ENCODE results near the gene AMACR. TPM values are rescaled to one million over a fixed set of nuclear protein-coding genes. Genes with fewer than 3 reads are reported as not detected.

Gene AMACR
- total and polyA plus RNA-seq, 9 of the 15 experiments (the other 6 are each of a cell fraction or from before 2014, with no cell fraction given), result 0.72 to 4.6 (median 4.0) TPM

GRCh38 chr5:34053571-34054399 lies 45.9 kb upstream of the AMACR start:
- H3K4me1 ChIP-seq (replicated peaks in 1 of 2; ENCODE audit: control insufficient read depth in 2 of 2, insufficient read depth in 2 of 2, low read length in 2 of 2), result no peaks in the 10 kb centered on the region
- ChIA-PET CTCF (ENCODE audit: low intra/inter-chr PET ratio) (no interaction called here), POLR2A (interaction anchor here (1.2 kb wide), 1 partner anchor 11 kb away, joined by 5 read pairs; the partner anchor contains the start of gene C1QTNF3)
- no peak for TF ChIP-seq ZNF584 (CRISPR knock-in tag; IDR thresholded peaks at IDR 0.05; ENCODE audit: low read depth)
- TF ChIP-seq, protein P1, sequence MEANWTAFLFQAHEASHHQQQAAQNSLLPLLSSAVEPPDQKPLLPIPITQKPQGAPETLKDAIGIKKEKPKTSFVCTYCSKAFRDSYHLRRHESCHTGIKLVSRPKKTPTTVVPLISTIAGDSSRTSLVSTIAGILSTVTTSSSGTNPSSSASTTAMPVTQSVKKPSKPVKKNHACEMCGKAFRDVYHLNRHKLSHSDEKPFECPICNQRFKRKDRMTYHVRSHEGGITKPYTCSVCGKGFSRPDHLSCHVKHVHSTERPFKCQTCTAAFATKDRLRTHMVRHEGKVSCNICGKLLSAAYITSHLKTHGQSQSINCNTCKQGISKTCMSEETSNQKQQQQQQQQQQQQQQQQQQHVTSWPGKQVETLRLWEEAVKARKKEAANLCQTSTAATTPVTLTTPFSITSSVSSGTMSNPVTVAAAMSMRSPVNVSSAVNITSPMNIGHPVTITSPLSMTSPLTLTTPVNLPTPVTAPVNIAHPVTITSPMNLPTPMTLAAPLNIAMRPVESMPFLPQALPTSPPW (CRISPR knock-in tag; IDR thresholded peaks at IDR 0.05), result no peak
- no peak for TF ChIP-seq RBM34 (IDR thresholded peaks at IDR 0.05; ENCODE audit: borderline replicate concordance, insufficient read depth, low read length)
- no peak for TF ChIP-seq POLR2A (conservative IDR thresholded peaks at IDR 0.05)
- TF ChIP-seq ZNF436 (CRISPR knock-in tag; IDR thresholded peaks at IDR 0.05), result no peak
- TF ChIP-seq MEF2D (tag; conservative IDR thresholded peaks at IDR 0.05; ENCODE audit: low read depth), result no peak
- TF ChIP-seq MEIS2 (IDR thresholded peaks at IDR 0.05; ENCODE audit: partially characterized antibody), result no peak
- no peak for TF ChIP-seq C11orf30 (IDR thresholded peaks at IDR 0.05; ENCODE audit: low read depth)
- TF ChIP-seq RUNX1 (IDR thresholded peaks at IDR 0.05; ENCODE audit: low read depth), result no peak
- TF ChIP-seq NEUROD1 (IDR thresholded peaks at IDR 0.05; ENCODE audit: borderline replicate concordance, low read depth, low read length, partially characterized antibody), result no peak
- no peak for TF ChIP-seq CSDE1 (IDR thresholded peaks at IDR 0.05)
- no peak for TF ChIP-seq ASH1L (IDR thresholded peaks at IDR 0.05; ENCODE audit: borderline replicate concordance, low read depth, partially characterized antibody)
- TF ChIP-seq, protein P2, sequence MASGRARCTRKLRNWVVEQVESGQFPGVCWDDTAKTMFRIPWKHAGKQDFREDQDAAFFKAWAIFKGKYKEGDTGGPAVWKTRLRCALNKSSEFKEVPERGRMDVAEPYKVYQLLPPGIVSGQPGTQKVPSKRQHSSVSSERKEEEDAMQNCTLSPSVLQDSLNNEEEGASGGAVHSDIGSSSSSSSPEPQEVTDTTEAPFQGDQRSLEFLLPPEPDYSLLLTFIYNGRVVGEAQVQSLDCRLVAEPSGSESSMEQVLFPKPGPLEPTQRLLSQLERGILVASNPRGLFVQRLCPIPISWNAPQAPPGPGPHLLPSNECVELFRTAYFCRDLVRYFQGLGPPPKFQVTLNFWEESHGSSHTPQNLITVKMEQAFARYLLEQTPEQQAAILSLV (tag; IDR thresholded peaks at IDR 0.05), result no peak
- TF ChIP-seq PBX2 (CRISPR knock-in tag; IDR thresholded peaks at IDR 0.05; ENCODE audit: low read depth), result no peak
- TF ChIP-seq PBX2 (tag; conservative IDR thresholded peaks at IDR 0.05; ENCODE audit: low read depth), result no peak
- TF ChIP-seq ILK (tag; IDR thresholded peaks at IDR 0.05; ENCODE audit: borderline replicate concordance, low read depth), result no peak
- no peak for TF ChIP-seq SMARCA4 (IDR thresholded peaks at IDR 0.05)
- DNase-seq (ENCODE audit: extremely low read depth in 1 of 4, low spot score in 3 of 4) (no peak), ATAC-seq (no peak), FAIRE-seq (no peak)
- H3K9me3 ChIP-seq (replicated peaks; ENCODE audit: control insufficient read depth, insufficient read depth, low read depth, low read length), result no peaks in the 10 kb centered on the region
- no peak overlapping the region for H3K9ac ChIP-seq (ENCODE audit: insufficient read depth in 1 of 2, low read depth in 2 of 2, low read length in 2 of 2)
- no TSS peak for BruUV-seq (replicated peaks)
- in situ Hi-C loops (cut with MboI), result no loop called here
- H3K4me3 ChIP-seq, result no peak overlapping the region
- no peak overlapping the region for H3K4me2 ChIP-seq (ENCODE audit: insufficient read depth, low read length)
- 20% methylated on average over 5 of the region's 5 CpGs for WGBS (ENCODE audit: insufficient coverage, low coverage, missing lambda C conversion rate)
- no peak overlapping the region for H3K27ac ChIP-seq (ENCODE audit: extremely low read depth, low read depth, low read length)
- intact Hi-C loops (cut with micrococcal nuclease), result no loop called here
- H3K9me1 ChIP-seq (ENCODE audit: control insufficient read depth, insufficient read depth, low read length), result no peaks in the 10 kb centered on the region
- H3K27me3 ChIP-seq (ENCODE audit: control insufficient read depth in 2 of 2, insufficient read depth in 2 of 2, low read length in 2 of 2), result no peaks in the 10 kb centered on the region
- no peak overlapping the region for H2AFZ ChIP-seq (ENCODE audit: low read depth, low read length)
- H3K79me2 ChIP-seq (ENCODE audit: control insufficient read depth, insufficient read depth, low read length), result no peaks in the 10 kb centered on the region
- H4K20me1 ChIP-seq (replicated peaks; ENCODE audit: control insufficient read depth, insufficient read depth, low read length), result no peaks in the 10 kb centered on the region
- H3K36me3 ChIP-seq (ENCODE audit: control insufficient read depth, insufficient read depth, low read length), result no peaks in the 10 kb centered on the region

Measured in K562 (cell line).